ENCODE measurements around the gene KRT86.
A peak's percentile ranks its signal among the peaks of the same experiment; 100 is the strongest.

KRT86 gene

GRCh38 chr12:52318241-52318990 is 44.0 kb downstream of the KRT86 start:
- DNase-seq, result no peak

- no peak for DNase-seq
These were observed 44.7 kb downstream of the KRT86 start for GRCh38 chr12:52319097-52319496.

GRCh38 chr12:52320784-52321400 is 46.4 kb downstream of the KRT86 start, which contains the start of gene KRT83:
TSS of gene KRT83 (minus strand) at chr12:52321398. CDS start at chr12:52321335, 63 bp downstream.
- DNase-seq, result no peak

- DNase-seq, result no peak
These were observed 47.0 kb downstream of the KRT86 start for GRCh38 chr12:52321418-52321817.

- DNase-seq, result no peak
These were observed 47.6 kb downstream of the KRT86 start for GRCh38 chr12:52322069-52322468.

- no peak for DNase-seq
These were observed 48.6 kb downstream of the KRT86 start for GRCh38 chr12:52323001-52323400.

GRCh38 chr12:52323416-52324152 is 49.1 kb downstream of the KRT86 start:
- no peak for DNase-seq

GRCh38 chr12:52324153-52324444 is 49.7 kb downstream of the KRT86 start:
- DNase-seq, result no peak

- DNase-seq, result peak; percentile 22
These were observed 52.8 kb downstream of the KRT86 start for GRCh38 chr12:52327052-52327829.

- no peak for DNase-seq
These were observed 53.5 kb downstream of the KRT86 start for GRCh38 chr12:52327830-52328500.

GRCh38 chr12:52331039-52331438 is 56.6 kb downstream of the KRT86 start:
- DNase-seq, result no peak

- DNase-seq, result no peak
These were observed 57.4 kb downstream of the KRT86 start for GRCh38 chr12:52331833-52332232.

- no peak for DNase-seq
These were observed 57.9 kb downstream of the KRT86 start for GRCh38 chr12:52332381-52332780.

- no peak for DNase-seq
These were observed 58.9 kb downstream of the KRT86 start for GRCh38 chr12:52333321-52333720.

GRCh38 chr12:52334185-52334584 is 59.7 kb downstream of the KRT86 start:
- no peak for DNase-seq

GRCh38 chr12:52335598-52336262 is 61.3 kb downstream of the KRT86 start:
- DNase-seq, result no peak

- no peak for DNase-seq
These were observed 62.2 kb downstream of the KRT86 start for GRCh38 chr12:52336641-52337040.

GRCh38 chr12:52337054-52337453 is 62.6 kb downstream of the KRT86 start:
- DNase-seq, result no peak

GRCh38 chr12:52338241-52338960 is 64.0 kb downstream of the KRT86 start:
- DNase-seq, result no peak

GRCh38 chr12:52341066-52341580 is 66.7 kb downstream of the KRT86 start:
- DNase-seq, result no peak
